Stimulated activated CD8-positive, alpha-beta memory T cell treated with anti-CD3 and anti-CD28 coated beads, Interleukin-12 subunit alpha, Interleukin-12 subunit beta, amount 100 ng/mL, for 1 hour (primary cell): ENCODE measurements around the gene RGCC.
"Not testable (repeated sequence)": the region's sequence is repeated elsewhere in the genome, so short reads cannot be mapped to it uniquely, and the experiment has no call there.

Source experiments
- DNase-seq: peaks from one replicate; pipeline ENCODE4 v3.0.0-alpha.2; 2020; ENCODE audit warnings: low read depth

The RGCC gene

GRCh38 chr13:41456768-41457588 lies at the start of gene RGCC:
Gene RGCC (plus strand): TSS chr13:41457550. CDS start chr13:41457708, 158 bp downstream.
- peak; percentile 92 for DNase-seq

DNA sequence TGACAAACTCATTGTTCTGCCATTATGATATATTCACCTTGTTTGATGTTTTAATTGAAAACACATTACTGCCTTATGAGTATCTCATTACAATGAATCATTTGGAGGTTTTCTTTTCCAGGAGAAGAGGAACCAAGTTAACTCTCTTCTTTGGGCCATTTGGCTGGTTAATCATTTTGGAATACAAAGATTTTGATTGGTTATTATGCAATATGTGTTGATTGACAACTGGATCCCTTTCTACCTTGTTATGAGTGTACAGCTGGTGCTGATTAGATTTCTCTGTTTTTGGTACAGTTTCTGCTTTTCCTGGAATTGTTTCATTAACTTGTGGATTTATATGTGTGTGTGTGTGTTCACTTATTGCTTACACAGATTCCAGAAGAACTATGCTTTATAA lies 49.2 kb upstream of the RGCC start:
- DNase-seq, result no peak

DNA sequence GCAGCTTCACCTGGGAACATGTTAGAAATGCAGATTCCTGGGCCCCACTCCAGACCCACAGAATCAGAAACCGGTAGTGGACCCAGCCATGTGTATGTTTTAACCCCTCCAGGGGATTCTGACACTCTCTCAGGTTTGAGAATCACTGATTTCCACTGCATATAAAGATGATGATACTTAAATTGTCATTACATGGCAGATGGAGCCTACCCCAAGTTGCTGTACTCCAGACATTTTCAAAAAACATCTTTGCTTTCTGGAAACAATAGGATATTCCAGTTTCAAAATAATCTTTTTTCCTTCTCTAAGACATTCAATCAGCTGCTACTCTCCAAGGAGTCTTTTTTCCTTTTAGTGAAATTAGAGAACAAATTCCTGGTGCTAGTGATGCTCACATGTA lies 48.6 kb upstream of the RGCC start:
- DNase-seq, result no peak

DNA sequence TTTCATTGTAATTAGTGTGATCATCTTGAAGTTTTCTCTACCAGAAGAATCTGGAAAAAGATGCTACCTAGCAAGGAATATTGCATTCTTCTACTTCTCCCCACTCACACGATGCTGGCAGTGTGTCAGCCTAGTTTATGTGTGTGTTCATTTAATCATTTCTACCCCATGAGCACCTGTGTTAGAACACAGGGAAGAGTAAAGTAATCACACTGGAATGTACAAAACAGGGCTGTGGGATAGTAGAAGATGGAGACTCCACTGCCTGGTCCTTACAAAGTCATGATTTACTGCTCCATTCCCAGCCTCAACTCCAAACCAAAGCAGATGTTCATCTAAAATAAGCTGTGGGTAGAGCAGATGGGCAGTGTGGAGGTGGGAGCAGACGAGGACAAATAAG lies 47.7 kb upstream of the RGCC start:
- DNase-seq, result no peak

DNA sequence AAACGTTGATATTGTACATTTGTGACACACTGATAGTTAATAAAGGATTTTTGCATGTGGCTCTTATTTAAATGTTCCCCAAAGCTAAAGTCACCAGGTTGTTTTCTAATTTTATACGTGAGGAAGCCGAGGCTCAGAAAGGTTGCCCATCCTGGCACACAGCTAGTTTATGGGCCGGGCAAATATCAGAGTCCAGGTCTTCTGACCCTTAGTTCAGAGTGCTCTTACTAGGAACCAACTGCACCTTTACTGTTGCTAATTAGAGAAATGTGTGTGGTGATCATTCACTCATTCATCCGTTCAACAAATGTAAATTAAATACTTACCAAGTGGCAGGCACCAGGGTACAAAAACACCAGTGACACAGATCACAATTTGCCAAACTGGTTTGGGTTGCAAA lies 46.3 kb upstream of the RGCC start:
- no peak for DNase-seq

GRCh38 chr13:41411522-41411921 lies 45.8 kb upstream of the RGCC start:
- peak; percentile 3 for DNase-seq

- no peak for DNase-seq
These were observed 43.5 kb upstream of the RGCC start for GRCh38 chr13:41413872-41414271.

DNA sequence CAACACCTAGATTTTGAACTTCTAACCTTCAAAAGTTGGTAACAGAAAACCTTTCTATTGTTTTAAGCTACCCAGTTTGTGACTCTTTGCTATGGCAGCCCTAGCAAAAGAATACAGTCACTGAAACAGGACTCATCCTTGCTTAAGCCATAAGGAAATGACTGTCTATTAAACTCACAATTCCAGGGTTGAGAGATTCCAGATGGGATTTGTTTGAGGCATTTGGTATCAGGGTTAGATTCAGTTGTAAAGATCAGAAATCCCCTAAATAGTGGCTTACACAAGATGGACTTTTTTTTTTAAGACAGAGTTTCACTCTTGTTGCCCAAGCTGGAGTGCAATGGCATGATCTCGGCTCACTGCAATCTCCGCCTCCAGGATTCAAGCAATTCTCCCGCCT lies 41.1 kb upstream of the RGCC start:
- no peak for DNase-seq

- DNase-seq, result no peak
These were observed 39.3 kb upstream of the RGCC start for GRCh38 chr13:41418027-41418426.

- DNase-seq, result no peak
These were observed 38.6 kb upstream of the RGCC start for GRCh38 chr13:41418731-41419130.

GRCh38 chr13:41419206-41419605 lies 38.1 kb upstream of the RGCC start:
- DNase-seq, result no peak

GRCh38 chr13:41420146-41420545 lies 37.2 kb upstream of the RGCC start:
- no peak for DNase-seq

- DNase-seq, result not testable (repeated sequence)
These were observed 36.0 kb upstream of the RGCC start for GRCh38 chr13:41421330-41421729.

DNA sequence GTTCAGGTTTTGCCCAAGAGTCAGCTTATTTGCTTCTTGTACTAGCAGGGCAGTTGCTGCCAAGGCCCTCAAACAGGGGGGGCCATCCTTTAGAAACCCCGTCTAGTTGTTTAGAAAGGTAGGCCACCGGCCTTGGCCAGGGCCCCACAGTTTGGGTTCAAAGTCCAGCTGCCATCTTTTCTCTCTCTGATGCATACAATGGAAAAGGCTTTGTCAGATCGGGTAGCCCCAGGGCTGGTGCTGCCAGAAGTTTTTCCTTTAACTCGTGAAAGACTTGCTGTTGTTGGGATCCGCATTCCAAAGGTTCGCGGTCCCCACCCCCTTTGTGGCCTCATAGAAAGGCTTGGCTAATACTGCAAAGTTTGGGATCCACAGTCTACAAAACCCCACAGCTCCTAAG lies 35.4 kb upstream of the RGCC start:
- DNase-seq, result not testable (repeated sequence)

DNA sequence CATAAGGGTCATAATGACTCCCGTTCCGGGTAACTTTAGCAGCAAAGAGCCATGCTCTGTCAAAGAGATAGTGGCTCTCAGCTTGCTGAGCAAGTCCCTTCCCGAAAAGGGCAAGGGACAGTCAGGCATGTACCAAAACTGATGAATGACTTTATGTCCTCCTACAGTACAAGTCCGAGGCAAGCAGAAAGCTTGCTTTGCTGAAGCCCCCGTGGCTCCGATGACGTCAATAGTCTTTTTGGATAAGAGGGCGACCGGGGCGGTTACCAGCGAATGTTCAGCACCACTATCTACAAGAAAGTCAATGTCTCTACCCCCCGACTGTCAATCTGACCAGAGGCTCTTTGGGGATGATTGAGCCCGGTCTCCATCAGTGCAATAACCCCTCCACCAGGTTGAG lies 34.1 kb upstream of the RGCC start:
- not testable (repeated sequence) for DNase-seq

DNA sequence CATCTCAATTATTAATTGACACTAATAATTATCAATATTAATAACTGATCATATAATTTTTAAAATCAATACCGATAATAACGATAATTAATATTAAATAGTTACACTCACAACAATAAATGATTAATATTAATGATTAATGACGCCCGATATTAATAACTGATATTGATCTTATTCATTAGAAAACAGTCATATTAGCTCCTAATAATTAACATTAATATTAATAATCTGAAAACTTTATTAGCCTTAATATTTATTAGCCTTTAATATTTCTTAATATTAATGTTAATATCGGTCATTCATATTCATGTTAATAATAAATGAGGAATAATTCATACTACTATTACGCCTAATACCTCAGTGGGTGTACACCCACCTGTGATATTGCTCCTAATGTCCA lies 32.7 kb upstream of the RGCC start:
- DNase-seq, result not testable (repeated sequence)

GRCh38 chr13:41426047-41426446 lies 31.3 kb upstream of the RGCC start:
- no peak for DNase-seq

DNA sequence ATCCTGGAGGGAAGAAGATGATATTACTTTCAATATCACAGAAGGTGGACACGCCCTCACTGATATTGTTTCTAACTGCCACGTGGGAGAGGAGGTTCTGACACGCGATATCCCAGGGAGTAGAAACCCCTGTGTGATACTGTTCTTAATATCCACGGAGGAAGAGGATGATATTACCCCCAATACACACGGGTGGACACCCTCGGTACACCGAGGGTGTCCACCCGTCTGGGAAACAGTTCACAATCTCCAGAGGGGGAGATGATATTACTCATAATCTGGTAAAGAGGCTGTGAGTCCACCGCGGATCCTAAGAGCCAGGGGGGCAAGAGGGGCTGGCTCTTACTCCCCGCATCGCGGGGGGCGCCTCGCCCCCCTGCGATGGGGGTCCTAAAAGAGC lies 29.7 kb upstream of the RGCC start:
- DNase-seq, result no peak

DNA sequence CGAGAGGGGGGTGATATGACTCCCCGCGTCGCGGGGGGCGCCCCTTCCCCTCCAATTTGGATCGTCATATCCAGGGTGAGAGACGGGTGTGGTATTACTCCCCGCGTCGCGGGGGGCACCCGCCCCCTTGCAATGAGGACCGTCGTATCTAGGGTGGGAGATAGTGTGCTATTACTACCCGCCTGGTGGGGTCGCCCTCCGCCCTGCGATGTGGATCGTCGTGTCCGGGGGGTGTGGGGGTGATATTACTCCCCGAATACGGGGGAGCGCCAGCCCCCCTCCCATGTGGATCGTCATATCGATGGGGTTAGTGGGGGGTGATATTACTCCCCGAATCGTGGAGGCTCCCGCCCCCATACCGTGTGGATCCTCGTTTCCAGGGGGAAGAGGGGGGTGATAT lies 29.2 kb upstream of the RGCC start:
- DNase-seq, result peak; percentile 25

- DNase-seq, result not testable (repeated sequence)
These were observed 23.3 kb upstream of the RGCC start for GRCh38 chr13:41434030-41434429.

DNA sequence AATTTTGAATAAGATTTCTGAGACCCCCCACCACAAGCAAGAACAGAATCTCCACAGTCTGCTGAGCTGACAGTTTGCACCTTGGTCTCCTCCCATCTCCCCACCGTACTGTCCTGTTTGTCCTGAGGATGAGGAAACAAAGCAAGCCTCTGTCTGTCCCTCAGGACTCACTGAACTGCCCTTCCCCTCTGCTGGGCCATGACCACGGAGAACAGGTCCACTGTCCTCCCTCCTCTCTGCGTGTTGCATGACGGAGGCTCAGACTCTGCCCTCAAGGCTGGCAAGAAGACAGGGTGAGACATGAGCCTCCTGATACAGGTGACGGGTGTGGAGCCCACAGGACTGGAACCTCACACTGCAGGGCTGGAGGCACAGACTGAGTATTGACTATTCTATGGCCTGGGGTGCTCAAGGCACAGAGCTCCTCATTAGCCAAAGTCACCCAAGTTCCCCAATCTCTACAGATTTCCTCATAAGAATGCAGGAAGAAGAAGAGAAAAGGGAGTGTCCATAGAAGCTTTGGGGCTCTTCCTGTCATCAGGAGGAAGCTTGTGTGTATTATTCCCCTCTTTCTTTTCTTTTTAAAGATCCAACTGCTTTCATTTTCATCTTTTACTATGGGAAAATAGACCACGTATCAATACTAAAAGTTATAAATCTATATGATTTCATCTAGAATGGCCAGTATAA lies 22.4 kb upstream of the RGCC start:
- no peak for DNase-seq

- no peak for DNase-seq
These were observed 13.4 kb upstream of the RGCC start for GRCh38 chr13:41443969-41444368.

GRCh38 chr13:41452462-41452861 lies 4.9 kb upstream of the RGCC start:
- no peak for DNase-seq

DNA sequence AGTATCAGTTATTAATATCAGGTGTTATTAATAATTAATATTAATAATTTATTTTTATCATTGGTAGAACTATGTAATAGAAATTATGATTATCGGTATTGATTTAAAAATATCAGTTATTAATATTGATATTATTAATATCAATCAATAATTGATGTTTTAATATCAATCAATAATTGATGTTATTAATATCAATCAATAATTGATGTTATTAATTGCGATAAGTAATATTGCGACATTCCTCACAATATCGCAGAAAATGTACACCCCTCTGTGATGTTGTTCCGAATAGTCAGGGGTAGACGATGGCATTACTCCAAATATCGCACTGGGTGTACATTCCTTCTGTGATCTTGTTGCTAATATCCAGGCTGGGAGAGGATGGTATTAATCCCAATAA lies 3.7 kb upstream of the RGCC start:
- DNase-seq, result no peak
